GM23338 (cell line): Measurements from ENCODE around the gene TXNDC12.

Source experiments
- CREB1 ChIP-seq: fragments of 250-450 bp; sonication (Bioruptor Pico); IDR thresholded peaks from 2 replicates; pipeline ENCODE4 v1.5.0; 2020; ENCODE audit warnings: low read depth, mild to moderate bottlenecking, moderate library complexity
- CTCF ChIP-seq, 2 experiments: fragments of 200-600 bp in 1 of 2; sonication (generic) in 1 of 2; conservative IDR thresholded peaks; 2 replicates each; pipeline versions ENCODE4 v1.5.1 to v1.6.1; 2016 to 2017; ENCODE audit warnings: antibody characterized with exemption in 2 of 2, low read depth in 2 of 2, mild to moderate bottlenecking in 2 of 2, moderate library complexity in 1 of 2
- ETS1 ChIP-seq: IDR thresholded peaks from 2 replicates; pipeline ENCODE4 v1.6.1; 2016; ENCODE audit warnings: antibody characterized with exemption
- EZH2phosphoT487 ChIP-seq: fragments of 200-600 bp; sonication (generic); IDR thresholded peaks from one replicate; pipeline ENCODE4 v1.8.1; 2018; ENCODE audit warnings: antibody characterized with exemption; ENCODE audit not compliant: unreplicated experiment
- POLR2AphosphoS5 ChIP-seq: IDR thresholded peaks from 2 replicates; pipeline ENCODE4 v1.6.1; 2016; ENCODE audit warnings: antibody characterized with exemption, low read depth
- REST ChIP-seq: IDR thresholded peaks from one replicate; pipeline ENCODE4 v1.6.1; 2018; ENCODE audit warnings: antibody characterized with exemption; ENCODE audit not compliant: unreplicated experiment

GRCh38 chr1:52034050-52034384, 21.0 kb downstream of the TXNDC12 start:
- TF ChIP-seq POLR2AphosphoS5 = no peak
- no peak for TF ChIP-seq CTCF (conservative IDR thresholded peaks at IDR 0.05; ENCODE audit: low read depth in 2 of 2)
- TF ChIP-seq ETS1 = no peak
- no peak for TF ChIP-seq REST
- no peak for TF ChIP-seq EZH2phosphoT487
- TF ChIP-seq CREB1 (CRISPR knock-in tag) = no peak
